Measurements from ENCODE around the gene FXYD6.

FXYD6 gene

GRCh38 chr11:117792992-117793391, 83.5 kb downstream of the FXYD6 start:
- H3K4me3 ChIP-seq: no peak overlapping the region
- no peak overlapping the region for H3K27ac ChIP-seq
- DNase-seq (ENCODE audit: low spot score): no peak
- no peak for TF ChIP-seq CTCF (IDR thresholded peaks at IDR 0.05)

DNA sequence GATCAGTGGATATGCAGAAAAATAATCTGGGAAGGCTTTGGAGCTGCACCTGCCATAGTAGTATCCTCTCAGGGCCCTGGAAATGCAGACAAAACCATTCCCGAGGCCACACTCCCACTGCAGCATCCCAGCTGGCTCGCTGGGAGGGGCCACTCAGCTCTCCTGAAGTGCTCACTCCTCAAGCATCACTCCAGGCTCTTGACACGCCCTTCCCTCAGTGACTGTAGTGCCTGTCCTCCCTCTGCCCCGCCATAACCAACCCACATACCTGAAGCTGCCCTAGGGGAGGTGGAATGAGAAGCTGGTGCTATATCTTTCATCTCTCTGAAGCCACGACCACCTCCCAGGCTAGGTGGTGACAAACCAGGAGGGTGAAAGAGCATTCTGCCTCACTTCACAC, 84.2 kb downstream of the FXYD6 start:
- H3K27ac ChIP-seq: no peak overlapping the region
- DNase-seq (ENCODE audit: low spot score): no peak
- H3K4me3 ChIP-seq: no peak overlapping the region
- no peak for TF ChIP-seq CTCF (IDR thresholded peaks at IDR 0.05)

DNA sequence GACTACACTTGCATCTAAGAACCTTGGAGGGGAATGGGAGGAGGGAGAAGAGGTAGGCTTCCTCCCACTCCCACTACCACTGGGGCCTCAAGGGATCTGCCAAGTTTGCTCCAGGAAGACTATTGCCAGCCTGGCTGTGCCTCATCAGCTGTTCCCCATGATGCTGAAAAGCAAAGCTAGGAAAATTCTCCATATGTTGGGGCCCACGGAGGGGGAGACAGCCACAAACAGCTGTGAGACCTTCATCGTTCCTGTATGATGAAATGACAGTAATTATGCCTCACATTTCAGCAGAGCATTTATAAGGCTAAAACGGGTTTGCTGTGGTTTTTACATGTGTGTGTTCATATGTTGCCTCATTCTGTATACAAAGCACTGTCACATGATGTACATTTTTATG, 86.2 kb downstream of the FXYD6 start:
- DNase-seq (ENCODE audit: low spot score): no peak

GRCh38 chr11:117789241-117789640, 87.2 kb downstream of the FXYD6 start:
- Histone ChIP-seq H3K27ac (no peak overlapping the region), H3K4me3 (no peak overlapping the region)
- TF ChIP-seq CTCF (IDR thresholded peaks at IDR 0.05): no peak
- DNase-seq (ENCODE audit: low spot score): no peak

More for the DNA sequence above, 86.2 kb downstream of the FXYD6 start:
- no peak for TF ChIP-seq CTCF (IDR thresholded peaks at IDR 0.05)
- no peak overlapping the region for H3K27ac ChIP-seq
- H3K4me3 ChIP-seq: no peak overlapping the region
